NCI-H748 (cell line): ENCODE data around the gene HMGB2.

Source experiments
- DNase-seq: peaks from one replicate; lab custom pipeline; 2025; ENCODE audit not compliant: unreplicated experiment; lab: John Stamatoyannopoulos, UW

HMGB2 gene

DNA sequence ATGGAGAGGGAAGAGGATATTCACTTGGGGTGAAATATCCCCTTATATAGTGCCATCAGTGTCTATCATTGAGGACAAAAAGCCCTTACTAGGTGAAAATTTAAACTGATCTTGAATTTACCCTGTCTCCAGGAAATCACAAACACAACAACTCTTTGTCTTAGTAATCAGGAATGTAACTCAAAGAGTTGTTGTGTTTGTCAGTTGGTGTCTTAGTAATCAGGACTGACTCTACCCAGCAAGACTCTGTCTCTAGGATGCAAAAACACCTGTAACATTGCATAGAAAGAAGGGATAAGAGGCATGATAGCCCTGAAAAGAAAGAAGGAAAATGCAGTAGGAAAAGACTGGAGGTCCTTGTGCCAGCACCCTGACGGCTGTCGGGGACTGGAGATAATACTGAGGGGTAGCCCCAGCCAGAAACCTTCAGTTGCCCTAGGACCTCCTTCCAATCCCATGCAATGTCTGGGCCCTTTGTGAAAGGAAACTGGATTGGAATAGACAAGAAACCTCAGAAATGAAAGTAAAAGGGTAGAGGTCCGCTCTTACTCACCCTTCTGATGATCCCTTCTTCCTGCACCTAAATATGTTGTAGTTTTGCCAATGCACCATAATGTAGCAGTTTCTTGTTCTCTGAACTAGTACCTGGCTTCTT lies 45.3 kb downstream of the HMGB2 start:
- DNase-seq: no peak

DNA sequence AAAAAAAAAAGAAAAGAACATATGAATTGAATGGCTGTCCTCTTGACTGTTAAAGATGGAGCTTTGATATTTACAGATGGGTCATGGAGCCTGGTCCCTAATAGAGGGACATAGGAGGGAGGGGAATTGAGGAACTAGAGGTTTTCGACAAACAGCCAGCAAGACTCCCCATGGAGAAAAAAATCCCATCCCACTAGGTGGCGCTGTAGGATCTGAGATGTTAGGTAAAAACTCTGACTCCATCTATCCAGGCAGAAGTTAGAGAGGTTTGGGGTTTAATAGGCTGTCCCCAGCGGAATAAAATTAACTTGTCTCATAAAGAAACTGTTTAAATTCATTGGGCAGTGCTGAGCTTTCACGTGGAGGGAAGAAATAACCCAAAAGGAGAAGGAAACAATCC lies 45.9 kb downstream of the HMGB2 start:
- DNase-seq: peak; percentile 58

DNA sequence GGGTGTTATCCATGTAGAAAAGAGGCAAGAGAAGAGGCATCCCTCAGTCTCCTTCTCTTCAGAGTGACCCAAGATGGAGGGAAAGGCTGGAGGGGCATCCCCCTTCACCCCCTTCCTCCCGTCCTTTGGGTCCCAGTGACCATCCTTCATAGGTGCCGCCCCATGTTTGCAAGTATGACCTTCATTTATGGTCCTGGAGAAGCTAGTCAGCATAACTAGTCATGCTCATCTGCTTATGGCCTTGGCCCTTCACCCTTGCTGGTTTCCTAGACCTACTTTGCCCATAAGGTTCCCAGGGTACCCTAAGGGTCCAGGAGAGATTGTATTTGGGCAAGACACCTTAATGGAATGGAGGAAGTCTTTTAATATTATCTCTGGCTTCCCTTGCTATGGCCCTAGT lies 46.7 kb downstream of the HMGB2 start:
- DNase-seq: no peak

DNA sequence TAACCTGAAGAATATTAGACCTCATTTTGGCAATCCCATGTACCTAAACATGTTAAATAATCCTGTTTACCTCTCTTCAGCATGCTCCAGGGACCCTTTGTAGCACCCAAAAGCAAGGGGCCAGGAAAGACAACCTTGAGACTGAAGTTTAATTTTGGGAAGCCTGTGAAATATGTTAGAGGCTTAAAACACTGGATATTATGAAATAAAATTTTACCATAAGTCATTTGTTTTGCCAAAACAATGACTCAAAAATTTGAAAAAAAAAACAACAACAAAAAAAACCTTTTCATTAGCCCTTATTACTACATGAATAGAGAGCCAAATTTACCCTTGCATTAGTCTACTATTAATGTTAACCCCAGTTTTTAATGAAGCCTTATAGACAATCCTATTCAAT lies 49.7 kb downstream of the HMGB2 start:
- no peak for DNase-seq

DNA sequence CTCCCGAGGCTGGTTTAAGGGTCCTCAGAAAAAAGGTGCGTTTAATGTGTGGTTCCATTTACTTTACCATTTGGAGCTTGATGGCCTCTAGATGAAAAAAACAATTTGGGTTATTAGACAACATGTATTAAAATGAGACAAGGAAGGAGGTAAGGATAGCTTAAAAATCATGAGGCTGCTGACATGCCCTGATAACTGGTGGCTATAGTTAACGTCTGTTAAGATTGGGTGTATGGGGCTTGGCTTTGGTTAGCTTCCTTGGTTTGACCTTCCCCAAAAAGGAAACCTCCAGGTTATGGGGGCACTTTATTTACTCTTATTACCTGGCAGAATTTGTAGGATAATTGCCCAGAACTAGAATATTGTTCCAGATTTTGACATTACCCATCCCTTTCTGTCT lies 51.5 kb downstream of the HMGB2 start:
- no peak for DNase-seq

DNA sequence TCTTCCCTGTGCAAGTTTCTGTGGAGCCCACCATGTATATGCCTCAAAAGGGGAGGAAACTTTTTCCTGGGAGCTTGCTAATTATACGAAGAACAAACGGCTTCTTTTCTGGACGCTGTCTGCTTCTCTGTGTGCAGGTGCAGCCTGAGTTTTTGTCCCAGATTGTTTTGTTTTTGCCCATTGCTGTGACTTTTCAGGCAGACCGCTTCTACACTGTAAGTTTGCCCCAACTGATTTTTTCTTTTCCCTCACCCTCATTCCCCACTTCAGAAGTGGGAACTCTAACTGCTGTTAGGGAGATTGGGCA lies 51.9 kb downstream of the HMGB2 start:
- no peak for DNase-seq

DNA sequence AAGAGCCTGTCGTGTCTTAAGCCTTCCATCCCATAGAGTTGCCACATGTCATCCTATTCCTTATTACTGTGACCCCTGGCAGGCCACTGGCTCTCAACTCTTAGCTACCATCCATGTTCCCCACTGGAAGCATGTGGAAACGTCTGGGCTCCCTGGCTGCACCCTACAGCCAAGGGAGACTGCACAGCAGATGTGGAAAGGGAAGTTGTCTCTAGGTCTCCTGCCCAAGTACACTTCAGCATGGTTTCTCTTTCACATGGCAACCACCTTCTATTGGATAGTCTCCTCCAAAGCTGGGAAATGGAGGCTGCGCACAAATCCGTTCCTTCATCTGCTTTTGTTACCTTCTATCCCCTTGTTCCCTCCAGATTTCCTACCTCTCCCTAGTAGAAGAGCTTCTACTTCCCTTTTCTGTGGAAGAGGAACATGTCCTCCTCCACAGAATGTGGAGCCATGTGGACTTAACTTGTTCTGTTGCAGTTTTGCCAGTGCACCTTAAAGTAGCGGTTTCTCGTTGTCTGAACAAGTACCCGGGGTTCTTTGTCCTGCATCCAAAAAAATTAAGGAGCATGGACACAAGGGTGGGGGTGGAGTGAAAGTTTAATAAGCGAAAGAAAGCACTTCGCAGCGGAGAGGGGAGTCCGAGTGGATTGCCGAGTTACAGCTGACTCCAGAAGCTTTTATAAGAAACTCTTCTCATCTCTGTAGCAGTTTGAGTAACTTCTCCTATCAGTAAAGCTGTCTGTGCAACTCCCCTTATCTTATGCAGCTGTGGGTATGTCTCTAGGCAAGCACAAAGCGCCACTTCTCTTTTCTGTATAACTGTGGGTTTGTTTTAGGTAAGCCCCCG lies 52.5 kb downstream of the HMGB2 start:
- DNase-seq: no peak
